HG02970 (cell line): Measurements from ENCODE around the gene CHI3L2.

Experiments used
- ATAC-seq: cut with Tn5 transposase; IDR thresholded peaks from one replicate; pipeline ENCODE4 v1.9.1; 2021; ENCODE audit warnings: mild to moderate bottlenecking, moderate library complexity, moderate number of reproducible peaks; ENCODE audit not compliant: unreplicated experiment, low FRiP score

Gene CHI3L2, protein sequence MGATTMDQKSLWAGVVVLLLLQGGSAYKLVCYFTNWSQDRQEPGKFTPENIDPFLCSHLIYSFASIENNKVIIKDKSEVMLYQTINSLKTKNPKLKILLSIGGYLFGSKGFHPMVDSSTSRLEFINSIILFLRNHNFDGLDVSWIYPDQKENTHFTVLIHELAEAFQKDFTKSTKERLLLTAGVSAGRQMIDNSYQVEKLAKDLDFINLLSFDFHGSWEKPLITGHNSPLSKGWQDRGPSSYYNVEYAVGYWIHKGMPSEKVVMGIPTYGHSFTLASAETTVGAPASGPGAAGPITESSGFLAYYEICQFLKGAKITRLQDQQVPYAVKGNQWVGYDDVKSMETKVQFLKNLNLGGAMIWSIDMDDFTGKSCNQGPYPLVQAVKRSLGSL

DNA sequence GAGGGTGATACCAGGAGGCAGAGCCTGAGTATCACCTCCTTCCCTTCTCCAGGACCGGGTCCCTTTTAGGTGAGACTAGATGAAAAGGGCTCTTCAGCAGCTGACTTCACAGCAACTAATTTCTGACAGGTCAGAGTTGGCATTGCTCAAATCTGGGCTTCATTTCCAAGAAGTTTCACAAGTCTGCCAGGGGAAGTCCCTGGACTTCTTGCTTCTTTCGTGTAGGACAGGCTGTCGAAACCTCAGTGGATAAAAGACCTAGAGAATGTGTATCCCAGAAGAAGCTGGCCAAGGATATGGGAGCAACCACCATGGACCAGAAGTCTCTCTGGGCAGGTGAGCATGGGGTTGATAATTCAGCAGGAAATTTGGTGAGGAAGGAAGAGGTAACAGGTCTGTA lies at the start of gene CHI3L2:
CHI3L2 (plus strand) TSS at position 280 of the 400 bp plus-strand sequence; CDS start at position 297, 17 bp downstream.
- ATAC-seq, result no peak

DNA sequence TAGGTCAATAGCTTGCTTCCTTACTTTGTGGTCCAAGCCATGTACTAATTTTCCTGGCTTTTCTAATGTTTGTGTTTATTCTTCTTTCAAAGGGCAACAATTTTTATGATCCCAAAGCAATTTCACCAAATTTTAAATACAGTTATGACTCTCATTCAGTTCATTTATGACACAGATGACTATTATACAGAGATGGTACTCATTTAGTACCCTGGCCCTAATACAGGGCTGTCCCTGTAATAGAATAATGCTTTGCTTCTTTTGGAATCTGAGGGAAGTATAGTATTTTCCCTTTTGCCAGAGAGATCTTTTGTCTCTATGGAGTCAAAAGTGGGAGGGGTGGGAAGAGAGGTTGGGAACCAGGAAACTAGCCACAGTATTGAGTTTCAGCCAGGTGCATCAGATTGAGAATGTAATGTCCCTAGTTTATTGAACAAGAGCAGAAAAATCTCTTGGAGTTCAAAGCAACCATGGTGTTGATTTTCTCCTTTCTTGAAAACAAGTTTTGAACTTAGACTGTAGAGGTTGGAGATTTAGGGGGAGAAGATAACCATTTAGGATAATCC lies 47.5 kb upstream of the CHI3L2 start:
- ATAC-seq, result no peak

DNA sequence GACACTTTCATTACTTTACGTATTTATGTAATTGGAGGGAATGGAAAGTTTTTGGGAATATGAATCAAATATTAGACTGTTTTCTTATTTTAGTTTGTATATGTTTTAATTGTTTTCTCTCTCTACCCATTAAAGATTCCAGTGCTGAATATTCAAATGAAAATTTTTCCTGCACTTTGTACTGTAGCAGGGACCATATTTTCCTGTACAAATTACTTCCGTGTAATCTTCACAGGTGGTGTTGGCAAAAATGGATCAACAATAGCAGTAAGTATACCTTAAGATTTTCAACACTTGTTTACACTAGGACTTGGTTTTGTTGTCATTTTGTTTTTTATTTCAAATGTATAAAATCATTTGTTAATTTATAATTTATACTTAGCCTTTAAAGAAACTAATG lies 45.5 kb upstream of the CHI3L2 start:
- ATAC-seq, result no peak

DNA sequence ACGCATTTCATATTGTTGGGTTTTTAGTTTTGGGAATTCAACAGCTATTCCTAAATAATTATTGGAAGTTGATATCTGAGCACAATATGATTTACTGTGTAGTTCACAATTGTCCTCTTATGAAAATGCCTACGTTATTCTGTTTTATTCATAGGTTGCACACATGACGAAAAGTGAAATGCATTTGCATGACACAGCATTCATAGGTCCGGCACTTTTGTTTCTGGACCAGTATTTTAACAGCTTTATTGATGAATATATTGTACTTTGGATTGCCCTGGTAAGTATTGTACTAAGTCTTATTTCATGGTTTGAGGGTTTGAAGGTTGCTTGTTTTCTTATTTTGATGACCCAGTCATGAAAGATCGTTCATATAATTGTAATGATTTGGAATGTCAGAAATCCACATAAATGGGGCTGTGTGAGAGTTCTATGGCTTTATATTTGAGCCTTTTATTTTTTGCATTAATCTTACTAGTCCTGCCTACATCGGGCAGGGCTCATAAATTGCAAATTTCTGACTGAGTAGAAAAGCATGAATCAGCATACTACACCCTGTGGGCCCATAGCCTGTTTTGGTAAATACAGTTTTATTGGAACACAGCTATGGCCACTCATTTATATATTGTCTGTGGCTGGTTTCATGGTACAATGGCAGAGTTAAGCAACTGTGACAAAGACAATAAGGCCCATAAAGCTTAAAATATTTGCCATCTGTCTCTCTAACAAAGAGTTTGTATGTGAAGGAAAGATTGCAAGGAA lies 44.0 kb upstream of the CHI3L2 start:
- ATAC-seq, result no peak

DNA sequence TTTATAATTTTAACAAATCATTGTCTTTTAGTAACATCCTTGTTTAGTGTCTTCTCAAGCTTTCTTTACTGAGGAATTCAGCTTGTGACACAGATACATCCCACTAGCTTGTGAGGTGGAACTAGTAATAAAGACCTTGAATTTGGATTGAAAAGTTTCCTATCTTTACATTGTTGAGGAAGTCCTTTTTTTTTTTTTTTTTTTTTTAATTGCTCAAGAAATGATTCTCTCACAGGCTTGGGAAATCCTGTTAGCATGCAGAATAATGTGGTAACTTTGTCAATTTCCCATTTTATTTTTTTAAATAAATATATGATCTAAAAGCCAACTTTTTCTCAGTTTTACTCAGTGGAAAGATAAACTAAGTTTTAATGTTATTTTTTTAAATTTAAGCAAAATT lies 42.9 kb upstream of the CHI3L2 start:
- no peak for ATAC-seq

DNA sequence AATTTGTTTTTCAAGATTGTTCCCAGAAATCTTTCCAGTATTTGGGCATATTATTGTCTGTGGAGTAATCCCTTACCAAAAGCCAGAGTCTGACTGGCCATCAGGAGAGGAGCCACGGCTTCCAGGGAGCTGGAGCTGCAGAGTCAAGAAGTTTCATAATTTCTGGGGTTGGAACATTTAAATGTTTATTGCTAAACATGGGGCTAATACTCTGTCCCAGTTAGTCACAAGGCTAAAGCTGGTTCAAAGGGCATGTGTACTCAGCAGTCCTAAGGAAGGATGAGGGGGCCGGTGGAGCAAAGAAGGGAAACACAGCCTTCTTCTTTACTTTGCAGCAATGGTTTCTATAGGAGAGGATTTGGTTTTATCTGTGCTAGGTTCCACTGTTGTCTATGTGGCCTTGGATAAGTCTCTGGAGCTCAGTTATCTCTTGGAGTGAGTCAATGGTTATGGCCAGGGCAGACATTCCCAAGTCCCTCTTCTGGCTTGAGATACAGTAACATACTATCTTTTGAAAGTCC lies 36.5 kb upstream of the CHI3L2 start:
- no peak for ATAC-seq

DNA sequence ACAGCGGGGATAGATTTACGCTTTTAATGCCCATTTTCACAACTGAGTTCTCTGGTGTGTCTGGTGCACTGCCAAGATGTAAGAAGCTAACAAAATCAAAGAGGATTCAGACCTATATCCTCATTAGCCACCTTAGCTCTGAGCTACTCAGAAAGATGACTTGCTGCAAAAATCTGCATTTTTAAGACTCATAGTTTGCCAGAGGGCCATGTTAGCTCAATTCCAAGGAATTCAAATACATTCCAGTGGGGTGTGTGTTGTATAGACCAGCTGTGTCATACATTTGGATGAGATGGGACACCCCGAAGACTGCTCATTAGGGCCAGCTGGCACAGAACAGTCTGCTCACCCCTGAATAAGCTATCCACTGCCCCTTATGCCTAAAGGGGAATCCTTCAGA lies 36.0 kb upstream of the CHI3L2 start:
- ATAC-seq, result no peak

DNA sequence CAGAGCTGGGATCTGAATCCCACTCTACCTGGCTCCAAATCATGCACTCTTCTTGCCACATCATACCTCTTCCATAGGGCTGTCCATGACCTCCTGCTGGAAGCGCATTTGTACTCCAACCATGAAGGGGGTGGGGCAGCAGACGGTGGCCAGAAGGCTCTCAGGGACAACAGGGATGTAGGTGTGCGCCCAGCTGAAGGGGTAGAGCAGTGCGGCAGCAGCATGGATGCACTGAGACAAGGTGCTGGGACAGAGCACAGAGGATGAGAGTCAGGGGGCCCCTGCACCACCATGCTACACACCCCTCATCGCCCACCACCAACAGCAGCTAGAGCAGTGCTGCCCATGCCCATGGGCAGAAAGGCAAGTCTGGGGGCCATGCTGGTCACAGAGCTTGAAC lies 35.4 kb upstream of the CHI3L2 start:
- ATAC-seq, result no peak

DNA sequence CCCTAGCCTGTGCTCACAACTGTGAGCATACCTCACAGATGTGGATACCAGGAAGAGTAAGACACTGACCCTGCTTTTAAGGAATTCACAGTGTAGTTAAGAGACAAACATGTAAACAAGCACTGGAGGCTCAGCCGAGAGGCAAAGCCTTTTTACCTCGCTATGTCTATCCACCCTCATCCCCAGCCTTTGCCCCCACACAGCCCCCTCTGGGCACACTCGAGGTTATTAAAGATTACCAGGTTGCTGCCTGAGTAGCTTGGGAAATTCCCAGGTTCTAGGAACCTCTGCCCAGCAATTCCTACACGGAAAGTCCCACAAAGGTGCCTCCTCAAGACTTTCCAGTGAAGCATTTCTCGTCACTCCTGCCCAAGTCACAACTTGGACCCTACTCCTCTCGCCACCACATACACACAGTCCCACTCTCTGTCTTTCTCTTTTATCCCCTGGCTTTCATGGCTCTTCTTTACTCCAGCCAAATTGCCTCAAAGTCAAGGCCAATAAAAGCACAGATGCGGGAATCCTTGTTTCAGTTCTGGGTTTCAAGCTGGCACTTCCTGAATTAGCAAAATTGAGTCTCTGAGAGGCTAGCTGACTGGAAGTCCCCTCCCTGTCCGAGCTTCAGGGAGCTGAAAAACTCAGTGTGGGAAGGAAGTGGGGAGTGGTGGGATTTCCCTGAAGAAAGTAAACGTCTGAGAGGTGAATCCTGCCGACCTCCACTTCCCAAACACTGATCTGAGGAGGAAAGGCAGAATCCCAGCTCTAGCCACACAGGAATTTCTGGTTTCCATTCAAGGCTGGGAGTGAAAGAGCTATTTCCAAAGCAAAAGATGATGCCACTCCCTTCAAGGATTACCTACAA lies 34.6 kb upstream of the CHI3L2 start:
- peak; percentile 46 for ATAC-seq

DNA sequence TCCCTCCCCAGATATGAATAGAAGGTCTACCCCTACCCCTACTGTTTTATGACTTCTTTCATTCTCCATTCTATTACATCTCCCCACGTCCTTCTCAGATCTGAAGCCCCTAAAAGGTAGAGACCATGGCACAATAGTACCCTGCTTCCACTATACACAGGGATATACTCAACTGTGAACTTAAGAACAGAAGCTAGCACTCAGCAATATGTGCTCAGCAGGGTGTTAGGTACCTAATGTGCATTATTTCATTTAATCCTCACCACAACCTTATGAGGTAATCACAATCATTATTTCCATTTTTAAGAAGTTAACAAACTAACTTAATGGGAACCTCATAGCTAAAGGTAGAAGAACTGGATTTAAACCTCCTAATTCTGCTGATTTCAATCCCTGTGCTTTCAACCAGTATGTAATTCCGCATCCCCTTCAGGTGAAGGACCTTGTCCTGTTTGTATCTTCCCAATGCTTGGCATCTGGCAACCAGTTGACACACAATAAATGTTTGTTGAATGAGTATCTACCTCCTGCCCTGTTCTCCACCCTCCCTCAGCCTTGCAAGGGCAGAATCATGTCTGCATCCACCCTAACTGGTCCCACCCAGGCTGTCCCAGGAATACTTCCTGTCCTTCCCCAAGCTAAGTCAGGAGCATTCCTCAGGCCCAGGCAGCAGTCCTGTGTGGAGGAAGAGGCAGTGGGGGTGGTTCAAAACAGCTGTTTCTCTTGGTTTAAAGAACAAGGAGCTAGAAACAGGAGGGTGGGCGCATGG lies 33.6 kb upstream of the CHI3L2 start:
- ATAC-seq, result no peak

DNA sequence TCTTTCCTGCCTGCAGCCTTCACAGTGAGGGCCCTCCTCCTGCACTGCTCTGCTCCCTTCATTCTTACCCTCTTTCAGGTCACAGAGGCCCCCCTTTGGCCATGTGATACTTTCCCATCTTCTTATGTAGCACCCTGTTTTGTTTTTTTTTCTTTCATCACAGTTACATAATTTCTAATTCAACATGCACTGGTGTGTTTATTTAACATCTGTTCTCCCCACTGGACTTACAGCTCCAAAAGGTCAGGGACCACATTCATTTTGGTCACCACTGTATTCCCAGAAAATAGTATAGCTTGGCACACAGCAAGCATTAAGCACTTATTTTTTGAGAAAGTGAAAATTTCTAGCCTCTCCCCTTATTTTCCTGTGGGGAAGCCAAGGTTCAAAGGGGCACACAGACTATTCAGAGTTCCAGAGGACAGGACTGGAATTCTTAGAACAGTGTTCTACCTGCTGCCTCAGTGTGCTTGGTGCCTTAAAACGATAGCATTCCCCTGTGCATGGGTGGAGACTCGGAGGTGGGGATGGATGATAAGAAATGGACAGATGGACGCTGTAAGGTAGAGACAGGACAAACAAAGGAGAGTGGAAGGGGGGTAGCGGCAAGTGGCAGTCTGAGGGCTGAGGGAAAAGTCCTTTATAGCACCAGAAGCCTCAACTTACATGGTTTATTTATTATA lies 32.4 kb upstream of the CHI3L2 start:
- ATAC-seq, result no peak

DNA sequence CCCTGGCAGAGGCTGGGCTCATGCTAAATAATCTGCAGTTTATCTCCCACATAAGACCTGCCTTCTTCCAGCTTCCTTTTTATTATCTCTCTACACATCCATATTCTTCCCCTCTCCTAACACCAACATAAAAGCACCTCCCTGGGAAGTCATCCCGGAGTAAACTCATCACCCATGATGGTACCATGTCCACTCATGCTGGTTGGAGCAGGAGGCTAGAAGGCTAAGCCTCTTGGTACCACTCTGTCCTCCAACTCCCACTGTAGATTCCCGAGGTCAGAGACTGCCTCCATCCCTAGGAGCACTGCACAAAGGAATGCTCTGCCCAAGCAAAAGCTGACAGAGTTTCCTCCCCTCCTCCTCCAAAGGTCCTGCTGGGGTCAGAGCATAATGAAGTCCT lies 31.3 kb upstream of the CHI3L2 start:
- no peak for ATAC-seq

DNA sequence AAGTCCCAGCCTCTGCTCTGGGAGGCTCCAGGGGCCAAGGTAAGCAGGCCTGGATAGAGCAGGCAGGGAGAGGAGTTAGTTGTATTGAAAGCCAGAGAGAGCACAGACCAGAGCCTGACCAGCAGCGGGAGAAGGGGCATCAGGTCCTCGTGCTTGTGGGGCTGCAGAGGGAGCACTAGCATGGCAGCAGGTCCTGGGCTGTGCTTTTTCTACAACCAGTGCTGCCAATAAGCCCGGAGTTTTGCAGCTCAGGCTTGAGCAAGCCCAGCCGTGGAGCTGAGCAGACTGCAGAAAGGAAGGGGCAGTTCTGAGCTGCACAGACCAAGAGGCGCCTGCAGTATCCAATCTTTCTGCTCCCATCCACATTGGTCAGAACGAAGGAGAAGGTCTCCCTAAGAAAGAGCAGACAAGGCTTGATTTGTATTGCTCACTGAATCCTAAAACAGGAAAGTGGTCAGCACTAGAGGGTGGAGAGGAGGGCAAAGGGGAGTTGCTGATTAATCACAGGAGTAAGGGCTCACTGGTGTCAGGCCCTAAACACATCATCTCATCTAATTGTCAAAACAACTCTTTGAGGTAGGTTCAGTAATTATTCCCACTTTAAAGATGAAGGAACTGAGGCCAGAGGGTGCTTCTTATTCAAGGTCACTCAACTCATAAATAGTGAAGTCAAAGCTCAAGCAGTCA lies 29.8 kb upstream of the CHI3L2 start:
- no peak for ATAC-seq

DNA sequence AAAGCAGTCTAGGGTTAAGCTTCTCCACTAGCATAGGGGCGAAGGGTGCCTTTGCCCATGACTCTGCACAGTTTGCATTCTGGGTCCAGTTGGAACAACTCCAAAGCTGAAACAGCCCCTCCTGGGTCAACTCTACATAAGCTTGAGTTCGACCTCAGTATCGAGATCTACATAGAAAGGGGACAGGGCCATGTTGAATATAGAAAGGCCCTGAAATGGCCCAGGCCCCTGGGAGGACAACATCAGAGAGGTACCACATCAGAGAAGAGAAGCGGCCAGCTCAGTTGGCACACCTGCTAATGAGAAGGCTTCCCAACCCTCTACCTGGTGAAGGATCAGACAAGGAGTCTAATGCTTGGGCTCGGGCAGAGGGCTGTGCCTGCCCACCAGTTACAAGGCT lies 28.7 kb upstream of the CHI3L2 start:
- no peak for ATAC-seq

DNA sequence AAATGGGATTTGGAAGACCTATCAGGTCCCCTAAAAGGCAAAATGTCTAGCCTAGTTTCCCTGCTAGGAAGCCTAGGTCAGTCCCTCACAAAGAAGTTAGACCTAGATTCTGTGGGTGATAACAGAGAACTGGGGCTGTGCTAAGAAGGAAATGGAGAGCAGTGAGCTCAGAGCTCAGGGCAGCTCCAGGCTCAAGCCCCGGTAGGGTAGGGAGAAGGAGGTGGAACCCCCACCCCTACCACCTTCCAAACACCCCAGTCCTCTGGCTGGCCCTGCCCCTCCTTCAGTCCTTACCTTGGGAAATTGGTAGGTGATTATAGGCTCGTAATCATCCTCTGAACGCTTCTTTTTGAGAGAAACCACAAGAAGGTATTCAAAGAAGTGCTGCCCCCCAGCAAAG lies 28.2 kb upstream of the CHI3L2 start:
- no peak for ATAC-seq

DNA sequence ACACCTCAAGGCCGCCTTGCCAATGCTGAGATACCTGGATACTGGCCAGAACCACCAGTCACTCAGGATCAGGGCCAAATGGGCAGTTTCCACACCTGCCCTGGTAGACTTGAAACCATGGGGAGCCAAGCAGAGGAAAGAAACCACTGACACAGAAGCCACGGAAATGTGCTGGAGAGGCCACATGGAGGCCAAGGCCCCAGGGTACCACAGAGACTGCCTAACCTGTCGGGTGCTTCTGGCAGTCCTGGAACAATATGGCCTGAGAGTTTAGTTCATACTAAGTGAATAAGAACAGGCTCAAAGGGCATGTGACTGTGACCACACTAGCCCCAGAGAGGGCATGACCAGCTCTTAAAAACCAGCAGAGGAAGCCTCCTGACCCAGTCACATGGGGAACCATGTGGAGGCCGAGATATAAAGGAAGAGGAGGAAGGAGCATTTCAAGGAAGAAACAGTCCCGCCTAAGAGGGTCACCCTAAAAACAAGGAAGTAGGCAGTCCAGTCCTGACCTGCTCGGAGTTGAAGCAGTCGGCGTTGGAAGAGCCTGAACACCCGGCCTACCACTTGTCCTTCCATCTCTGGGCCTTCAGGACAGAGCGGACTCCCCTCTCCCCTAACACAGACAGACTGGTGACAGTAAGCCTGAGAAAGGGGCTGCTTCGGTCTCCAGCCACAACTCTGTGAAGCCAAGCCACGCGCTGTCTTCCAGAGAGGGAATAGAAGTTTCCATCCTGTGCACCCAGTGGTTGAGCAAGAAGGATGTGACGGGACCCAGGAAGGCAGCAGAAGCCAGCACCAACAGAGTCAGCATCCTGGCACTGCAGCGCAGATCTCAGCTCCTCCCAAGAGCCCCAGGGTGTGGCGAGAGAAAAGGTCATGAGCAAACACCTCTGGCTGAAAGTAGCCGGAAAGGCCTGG lies 27.4 kb upstream of the CHI3L2 start, which contains the start of gene DENND2D:
DENND2D (minus strand) TSS at position 766 of the 921 bp plus-strand sequence; CDS start at position 579, 187 bp downstream.
- no peak for ATAC-seq

DNA sequence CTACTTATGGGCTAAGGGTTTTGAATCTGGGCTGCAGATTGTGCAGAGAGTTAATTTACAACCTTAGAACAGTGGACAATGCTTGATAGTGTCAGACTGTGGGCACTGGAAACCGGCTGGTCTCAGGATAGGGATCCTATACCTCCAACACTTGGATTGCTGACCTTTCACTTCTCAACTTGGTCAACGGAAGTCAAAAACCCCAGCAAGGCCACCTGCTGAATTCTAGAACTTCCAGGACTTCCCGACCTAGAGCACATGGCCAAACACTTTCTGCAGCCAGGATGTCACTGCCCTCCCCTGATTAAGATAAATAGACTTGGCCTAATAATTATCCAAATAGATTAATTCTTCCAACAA lies 26.7 kb upstream of the CHI3L2 start:
- ATAC-seq, result no peak
